Upper lobe of right lung (tissue), 1 donor: ENCODE measurements around the gene DCTN3. TPM values are rescaled to one million over a fixed set of nuclear protein-coding genes. Genes with fewer than 3 reads are reported as not detected.

ENCODE experiments used
- ATAC-seq: fragments of 200-7000 bp; cut with Tn5 transposase; one replicate; pipeline ENCODE4 v1.9.1; 2020; ENCODE audit warnings: mild to moderate bottlenecking, moderate library complexity
- DNase-seq: peaks from one replicate; pipeline ENCODE4 v3.0.0-alpha.2; 2020
- H3K27ac ChIP-seq: fragments of 200-600 bp; one replicate; pipeline ENCODE4 v1.8.0; 2022
- H3K27me3 ChIP-seq: fragments of 200-600 bp; one replicate; pipeline ENCODE4 v1.8.0; 2022; ENCODE audit warnings: mild to moderate bottlenecking
- H3K36me3 ChIP-seq: fragments of 200-600 bp; one replicate; pipeline ENCODE4 v1.8.0; 2022
- H3K4me1 ChIP-seq: fragments of 200-600 bp; one replicate; pipeline ENCODE4 v1.8.0; 2022
- H3K4me3 ChIP-seq: fragments of 200-600 bp; one replicate; pipeline ENCODE4 v1.8.0; 2022; ENCODE audit warnings: mild to moderate bottlenecking
- H3K9me3 ChIP-seq: fragments of 200-600 bp; one replicate; pipeline ENCODE4 v1.8.0; 2022
- intact Hi-C: fragments of 100-400 bp; cut with DNase I; formaldehyde crosslinking; loops from one replicate; pipeline ENCODE4 v1.11.0; 2022
- total RNA-seq: library from RNA; stranded (reverse); fragmentation: NEBNext Ultra II Directional; extraction: Animal tissue kit (Norgen Biotek cat#: 25700); gene quantifications from one replicate; pipeline ENCODE4 v1.2.1, GENCODE V29; 2021
- TF ChIP-seq, protein P1 (sequence below): fragments of 200-600 bp; IDR thresholded peaks from one replicate; pipeline ENCODE4 v1.8.0; 2022; ENCODE audit warnings: antibody characterized with exemption
- donor health status: DM: no; HTN: yes; CAD: no; lungs with severe emphysema.

The DCTN3 gene
- total RNA-seq, 1 donor from 2014 or later: 59.3 TPM

DNA sequence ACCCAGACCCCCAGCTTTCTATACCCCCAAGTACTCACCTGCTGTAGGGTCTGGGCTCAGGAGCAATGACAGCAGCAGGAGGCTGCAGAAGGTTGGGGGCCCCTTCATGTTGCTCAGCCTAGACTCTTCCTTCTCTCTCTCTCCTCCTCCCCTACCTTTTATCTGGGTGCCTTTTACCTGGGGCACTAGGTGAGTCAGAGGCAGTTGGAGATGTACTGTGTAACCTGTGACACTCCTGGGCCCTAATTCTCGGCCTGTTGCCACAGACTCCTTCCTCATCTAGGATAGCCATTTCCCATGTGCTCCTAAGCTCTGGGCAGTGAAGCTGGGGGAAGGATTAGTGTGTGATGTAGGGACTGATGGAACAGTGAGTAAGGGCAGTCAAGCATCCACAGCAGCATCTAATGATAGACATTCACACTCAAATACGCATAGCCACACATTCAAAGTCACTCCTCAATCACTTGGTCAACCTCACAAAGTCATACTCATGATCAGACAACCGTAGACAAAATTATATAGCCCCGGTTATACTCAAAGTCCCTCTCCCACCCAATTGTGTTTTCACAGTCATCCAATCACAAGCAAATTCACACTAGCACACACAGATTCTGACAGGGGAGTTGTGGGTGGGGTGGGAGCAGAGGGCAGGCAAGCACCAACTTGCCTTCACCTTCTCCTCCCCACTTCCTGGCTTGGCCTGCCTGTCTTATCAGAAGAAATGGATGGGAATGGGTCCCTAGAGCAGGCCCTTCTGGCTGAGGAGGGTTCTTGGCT lies 42.4 kb upstream of the DCTN3 start, which contains the start of gene CCL27:
Gene CCL27, minus strand, starts transcription at position 132 of the 777 bp plus-strand sequence. Its CDS starts 24 bp downstream, at position 108.
- Histone ChIP-seq H3K36me3 (no peaks in the 10 kb centered on the region), H3K4me3 (no peak within 1 kb of the TSS)
- intact Hi-C loops: no loop called here

DNA sequence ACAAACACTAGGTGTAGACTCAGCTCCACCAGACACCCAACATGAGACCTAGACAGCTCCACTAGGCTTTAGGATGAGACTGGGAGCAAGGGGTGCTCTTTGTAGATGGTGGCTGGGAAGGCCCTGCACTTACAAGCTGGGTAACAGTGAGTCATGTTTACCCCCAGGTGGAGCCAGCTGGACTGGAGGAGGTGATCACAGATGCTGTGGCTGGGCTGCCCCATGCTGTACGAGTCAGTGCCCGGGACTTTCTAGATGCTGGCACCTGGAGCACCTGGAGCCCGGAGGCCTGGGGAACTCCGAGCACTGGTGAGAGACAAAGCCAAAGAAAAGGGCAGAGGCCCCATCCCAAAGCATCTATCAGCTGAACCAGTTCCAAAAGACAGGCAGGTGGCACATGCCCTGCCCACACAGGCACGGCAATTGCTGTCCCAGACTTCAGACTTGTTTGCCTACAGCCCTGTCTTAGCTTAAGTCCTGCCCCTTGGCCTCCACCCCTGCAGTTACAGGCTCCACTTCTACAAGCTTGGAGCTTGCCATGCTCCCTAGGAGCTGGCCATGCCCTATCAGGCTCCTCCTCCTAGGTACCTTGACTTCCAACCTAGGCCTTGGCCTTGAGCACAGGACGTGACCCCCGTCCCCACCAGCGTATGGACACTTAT lies 39.4 kb upstream of the DCTN3 start:
- no peak overlapping the region for H3K4me3 ChIP-seq
- H3K27ac ChIP-seq: no peak overlapping the region
- ATAC-seq: no peak
- no peaks in the 10 kb centered on the region for H3K36me3 ChIP-seq
- TF ChIP-seq, protein P1, sequence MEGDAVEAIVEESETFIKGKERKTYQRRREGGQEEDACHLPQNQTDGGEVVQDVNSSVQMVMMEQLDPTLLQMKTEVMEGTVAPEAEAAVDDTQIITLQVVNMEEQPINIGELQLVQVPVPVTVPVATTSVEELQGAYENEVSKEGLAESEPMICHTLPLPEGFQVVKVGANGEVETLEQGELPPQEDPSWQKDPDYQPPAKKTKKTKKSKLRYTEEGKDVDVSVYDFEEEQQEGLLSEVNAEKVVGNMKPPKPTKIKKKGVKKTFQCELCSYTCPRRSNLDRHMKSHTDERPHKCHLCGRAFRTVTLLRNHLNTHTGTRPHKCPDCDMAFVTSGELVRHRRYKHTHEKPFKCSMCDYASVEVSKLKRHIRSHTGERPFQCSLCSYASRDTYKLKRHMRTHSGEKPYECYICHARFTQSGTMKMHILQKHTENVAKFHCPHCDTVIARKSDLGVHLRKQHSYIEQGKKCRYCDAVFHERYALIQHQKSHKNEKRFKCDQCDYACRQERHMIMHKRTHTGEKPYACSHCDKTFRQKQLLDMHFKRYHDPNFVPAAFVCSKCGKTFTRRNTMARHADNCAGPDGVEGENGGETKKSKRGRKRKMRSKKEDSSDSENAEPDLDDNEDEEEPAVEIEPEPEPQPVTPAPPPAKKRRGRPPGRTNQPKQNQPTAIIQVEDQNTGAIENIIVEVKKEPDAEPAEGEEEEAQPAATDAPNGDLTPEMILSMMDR: no peak
- intact Hi-C loops: no loop called here
- no peaks in the 10 kb centered on the region for H3K9me3 ChIP-seq
- H3K27me3 ChIP-seq: no peaks in the 10 kb centered on the region
- peaks cover 13% of the 10 kb centered on the region for H3K4me1 ChIP-seq
- DNase-seq: no peak

More for the DNA sequence above, 42.4 kb upstream of the DCTN3 start, which contains the start of gene CCL27:
- DNase-seq: no peak
- ATAC-seq: no peak
- Histone ChIP-seq H3K27ac (no peak within 1 kb of the TSS), H3K27me3 (no peaks in the 10 kb centered on the region), H3K9me3 (no peaks in the 10 kb centered on the region), H3K4me1 (peaks cover 15% of the 10 kb centered on the region)
- TF ChIP-seq, protein P1: no peak

DNA sequence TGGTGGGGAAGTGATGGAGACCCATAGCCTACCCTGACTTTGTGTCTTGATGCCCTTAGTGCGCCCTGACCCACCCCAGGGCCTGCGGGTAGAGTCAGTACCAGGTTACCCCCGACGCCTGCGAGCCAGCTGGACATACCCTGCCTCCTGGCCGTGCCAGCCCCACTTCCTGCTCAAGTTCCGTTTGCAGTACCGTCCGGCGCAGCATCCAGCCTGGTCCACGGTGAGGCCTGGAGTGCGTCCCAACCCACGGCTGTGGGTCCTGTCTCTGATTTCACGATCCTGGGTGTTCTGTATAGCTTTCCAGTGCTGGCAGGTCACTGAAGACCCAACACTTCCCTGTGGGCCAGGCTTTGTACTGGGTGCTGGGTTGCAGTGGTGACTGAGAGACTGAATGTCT lies 38.2 kb upstream of the DCTN3 start:
- Histone ChIP-seq H3K36me3 (no peaks in the 10 kb centered on the region), H3K9me3 (no peaks in the 10 kb centered on the region), H3K27me3 (no peaks in the 10 kb centered on the region), H3K4me3 (no peak overlapping the region), H3K27ac (no peak overlapping the region), H3K4me1 (peaks cover 13% of the 10 kb centered on the region)
- TF ChIP-seq, protein P1: no peak
- ATAC-seq (no peak), DNase-seq (no peak)
- intact Hi-C loops: no loop called here

DNA sequence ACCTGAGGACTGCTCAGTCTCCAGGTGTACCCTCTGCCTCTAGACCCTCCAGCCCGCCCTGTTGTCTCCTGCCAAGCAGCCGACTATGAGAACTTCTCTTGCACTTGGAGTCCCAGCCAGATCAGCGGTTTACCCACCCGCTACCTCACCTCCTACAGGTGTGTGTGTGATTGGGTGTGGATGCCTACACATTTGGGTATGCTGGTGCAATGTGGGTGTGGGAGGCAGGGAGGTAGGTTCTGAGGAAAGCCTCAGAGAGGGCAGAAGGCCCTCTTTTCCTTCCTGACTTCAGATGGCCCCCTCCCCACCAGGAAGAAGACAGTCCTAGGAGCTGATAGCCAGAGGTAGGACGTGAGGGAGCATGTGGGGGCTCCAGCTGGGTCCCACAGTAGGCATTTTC lies 36.7 kb upstream of the DCTN3 start:
- Histone ChIP-seq H3K27me3 (no peaks in the 10 kb centered on the region), H3K27ac (no peak overlapping the region), H3K9me3 (no peaks in the 10 kb centered on the region), H3K4me1 (peaks cover 27% of the 10 kb centered on the region), H3K4me3 (no peak overlapping the region), H3K36me3 (no peaks in the 10 kb centered on the region)
- intact Hi-C loops: no loop called here
- DNase-seq (no peak), ATAC-seq (no peak)
- TF ChIP-seq, protein P1: no peak

DNA sequence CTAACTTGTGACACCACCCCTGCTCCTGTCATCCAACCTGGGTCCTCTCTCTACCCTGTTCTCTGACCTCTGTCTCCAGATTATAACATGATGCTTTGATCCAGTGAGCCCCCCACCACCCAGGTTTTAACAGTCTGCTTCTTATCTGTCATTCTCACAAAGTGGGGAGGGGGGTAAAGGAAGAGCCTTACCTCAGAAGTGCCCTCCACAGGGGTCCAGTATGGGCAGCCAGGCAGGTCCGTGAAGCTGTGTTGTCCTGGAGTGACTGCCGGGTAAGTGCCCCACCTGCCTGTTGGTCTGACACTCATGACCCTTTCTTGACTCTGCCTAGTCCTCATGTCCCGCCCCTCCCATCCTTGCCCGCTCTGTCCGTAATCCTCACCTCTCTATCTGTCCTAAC lies 35.1 kb upstream of the DCTN3 start:
- H3K27ac ChIP-seq: no peak overlapping the region
- H3K36me3 ChIP-seq: no peaks in the 10 kb centered on the region
- DNase-seq (no peak), ATAC-seq (no peak)
- H3K27me3 ChIP-seq: no peaks in the 10 kb centered on the region
- no peaks in the 10 kb centered on the region for H3K9me3 ChIP-seq
- intact Hi-C loops: no loop called here
- TF ChIP-seq, protein P1: no peak
- H3K4me3 ChIP-seq: no peak overlapping the region
- H3K4me1 ChIP-seq: peaks cover 31% of the 10 kb centered on the region
